Measurements from ENCODE around the gene RALGAPB.

DNA sequence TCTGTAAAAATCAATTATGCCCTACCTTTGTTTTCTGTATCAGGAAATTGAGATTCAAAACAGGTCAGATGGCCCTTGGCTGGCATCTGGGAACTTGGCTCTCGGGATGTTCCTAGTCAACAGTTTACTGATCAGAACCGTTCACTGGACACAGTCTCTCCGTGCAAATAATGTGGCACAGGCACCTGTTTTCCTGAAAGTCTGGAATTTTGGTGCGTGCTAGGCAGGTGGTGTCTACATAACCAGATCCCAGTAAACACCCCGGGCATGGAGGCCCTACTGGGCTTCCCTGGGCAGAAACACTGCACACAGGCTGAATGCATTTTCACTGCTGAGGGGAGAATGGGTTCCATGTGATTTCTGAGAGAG is 45.0 kb upstream of the RALGAPB start:
- TF ChIP-seq, protein P1, sequence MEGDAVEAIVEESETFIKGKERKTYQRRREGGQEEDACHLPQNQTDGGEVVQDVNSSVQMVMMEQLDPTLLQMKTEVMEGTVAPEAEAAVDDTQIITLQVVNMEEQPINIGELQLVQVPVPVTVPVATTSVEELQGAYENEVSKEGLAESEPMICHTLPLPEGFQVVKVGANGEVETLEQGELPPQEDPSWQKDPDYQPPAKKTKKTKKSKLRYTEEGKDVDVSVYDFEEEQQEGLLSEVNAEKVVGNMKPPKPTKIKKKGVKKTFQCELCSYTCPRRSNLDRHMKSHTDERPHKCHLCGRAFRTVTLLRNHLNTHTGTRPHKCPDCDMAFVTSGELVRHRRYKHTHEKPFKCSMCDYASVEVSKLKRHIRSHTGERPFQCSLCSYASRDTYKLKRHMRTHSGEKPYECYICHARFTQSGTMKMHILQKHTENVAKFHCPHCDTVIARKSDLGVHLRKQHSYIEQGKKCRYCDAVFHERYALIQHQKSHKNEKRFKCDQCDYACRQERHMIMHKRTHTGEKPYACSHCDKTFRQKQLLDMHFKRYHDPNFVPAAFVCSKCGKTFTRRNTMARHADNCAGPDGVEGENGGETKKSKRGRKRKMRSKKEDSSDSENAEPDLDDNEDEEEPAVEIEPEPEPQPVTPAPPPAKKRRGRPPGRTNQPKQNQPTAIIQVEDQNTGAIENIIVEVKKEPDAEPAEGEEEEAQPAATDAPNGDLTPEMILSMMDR (optimal IDR thresholded peaks at IDR 0.05 in 1 of 3, IDR thresholded peaks at IDR 0.05 in 1 of 3, conservative IDR thresholded peaks at IDR 0.05 in 1 of 3; ENCODE audit: extremely low read depth in 1 of 3, insufficient read depth in 2 of 3, low read length in 3 of 3), result no peak
- TF ChIP-seq EZH2 (IDR thresholded peaks at IDR 0.05; ENCODE audit: low read length), result no peak

Measured in keratinocyte (primary cell).